ENCODE measurements around the gene NKX1-2.

Gene NKX1-2

DNA sequence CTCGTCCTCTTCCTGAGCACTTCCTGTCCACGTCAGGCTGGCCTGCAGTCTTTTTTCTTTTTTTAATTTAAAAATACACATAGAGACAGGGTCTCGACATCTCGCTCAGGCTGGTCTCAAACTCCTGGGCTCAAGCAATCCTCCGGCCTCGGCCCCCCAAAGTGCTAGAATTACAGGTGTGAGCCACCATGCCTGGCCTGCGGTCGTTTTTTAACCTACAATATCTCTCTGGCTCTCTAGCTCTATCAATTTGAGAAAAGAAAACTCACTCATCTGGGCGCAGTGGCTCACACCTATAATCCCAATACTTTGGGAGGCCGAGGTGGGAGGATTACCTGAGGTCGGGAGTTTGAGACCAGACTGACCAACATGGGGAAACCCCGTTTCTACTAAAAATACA is 27.1 kb downstream of the NKX1-2 start:
- Histone ChIP-seq H3K27ac (no peak overlapping the region), H3K4me3 (no peak overlapping the region)

DNA sequence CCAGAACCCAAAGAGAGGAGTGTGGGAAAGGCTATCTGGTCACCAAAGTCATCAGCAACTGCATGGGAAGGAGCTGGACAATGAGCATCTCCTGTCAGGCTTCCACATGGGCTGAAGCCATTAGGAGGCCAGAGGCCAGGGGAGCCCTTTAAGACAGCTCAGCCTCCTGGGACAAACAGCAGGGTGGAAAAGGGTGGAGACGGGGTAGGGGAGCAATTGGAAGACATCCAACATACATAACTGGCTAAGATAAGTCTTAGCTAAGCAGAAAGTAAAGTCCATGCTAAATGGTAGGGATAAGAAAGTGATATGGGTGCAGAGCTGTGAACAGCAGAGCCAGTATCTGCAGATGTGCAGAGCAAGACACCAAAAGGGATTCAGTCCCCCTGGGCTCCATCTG is 29.6 kb downstream of the NKX1-2 start:
- Histone ChIP-seq H3K27ac (no peak overlapping the region), H3K4me3 (no peak overlapping the region)

DNA sequence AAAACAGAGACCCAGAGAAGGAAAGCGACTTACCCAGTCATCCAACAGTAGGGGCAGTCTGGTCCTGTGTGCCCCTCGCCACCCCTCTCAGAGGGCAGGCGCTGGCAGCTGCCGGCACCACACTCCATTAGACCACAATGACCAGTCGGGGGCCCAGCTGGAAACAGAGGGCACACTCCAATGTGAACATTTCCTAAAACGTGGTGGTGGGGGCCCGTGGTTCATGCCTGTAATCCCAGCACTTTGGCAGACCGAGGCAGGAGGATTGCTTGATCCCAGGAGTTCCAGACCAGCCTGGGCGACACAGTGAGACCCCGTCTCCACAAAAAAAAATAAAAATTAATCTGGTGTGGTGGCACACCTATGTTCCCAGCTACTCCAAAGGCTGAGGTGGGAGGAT is 30.2 kb downstream of the NKX1-2 start:
- Histone ChIP-seq H3K4me3 (peak overlapping the region in 2 of 7 experiments; percentile 96 to 99), H3K27ac (no peak overlapping the region)

DNA sequence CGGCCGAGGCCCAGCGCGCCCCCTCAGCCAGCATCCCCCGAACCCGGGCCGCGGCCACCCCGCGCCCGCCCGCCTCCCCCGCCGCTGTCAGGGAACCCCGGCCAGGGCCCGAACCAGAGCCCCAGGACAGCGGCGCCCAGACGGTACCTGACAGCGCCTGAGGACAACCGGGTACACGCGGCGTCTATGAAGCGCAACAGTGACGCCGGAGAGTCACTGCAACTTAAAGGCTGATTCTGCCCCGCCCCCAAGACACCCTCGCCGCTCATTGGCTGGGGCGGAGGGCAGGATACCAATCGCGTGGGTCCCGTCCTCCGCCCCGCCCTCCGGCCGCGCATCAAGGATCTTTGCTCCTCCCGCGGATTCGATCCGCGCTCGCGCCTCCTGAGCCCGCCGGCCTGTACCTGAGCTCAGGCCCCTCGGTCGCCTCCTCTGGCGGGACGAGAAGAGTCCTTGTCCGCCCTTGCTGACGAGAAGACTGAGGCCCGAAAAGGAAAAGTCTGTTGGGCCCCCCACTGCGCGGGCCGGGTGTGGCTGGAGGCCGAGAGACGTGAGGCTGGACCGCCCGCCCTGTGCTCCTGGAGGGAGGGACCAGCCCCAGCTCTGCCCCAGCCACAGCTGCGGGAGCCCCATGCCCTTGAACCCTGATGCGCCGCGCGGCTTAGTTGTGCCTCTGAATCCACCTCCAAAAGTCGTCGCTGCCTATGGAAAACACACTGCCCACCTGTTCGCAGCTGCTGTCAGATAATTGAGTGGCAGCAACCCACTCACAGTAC is 30.9 kb downstream of the NKX1-2 start, which contains the start of gene OAT:
Gene OAT, minus strand, starts transcription at position 198 of the 776 bp plus-strand sequence. CDS start 6,752 bp downstream, outside the sequence.
- Histone ChIP-seq H3K4me3 (peak within 1 kb of the TSS; percentile 67 to 99 (median 96)), H3K27ac (peak within 1 kb of the TSS; percentile 40 to 97 (median 88))

DNA sequence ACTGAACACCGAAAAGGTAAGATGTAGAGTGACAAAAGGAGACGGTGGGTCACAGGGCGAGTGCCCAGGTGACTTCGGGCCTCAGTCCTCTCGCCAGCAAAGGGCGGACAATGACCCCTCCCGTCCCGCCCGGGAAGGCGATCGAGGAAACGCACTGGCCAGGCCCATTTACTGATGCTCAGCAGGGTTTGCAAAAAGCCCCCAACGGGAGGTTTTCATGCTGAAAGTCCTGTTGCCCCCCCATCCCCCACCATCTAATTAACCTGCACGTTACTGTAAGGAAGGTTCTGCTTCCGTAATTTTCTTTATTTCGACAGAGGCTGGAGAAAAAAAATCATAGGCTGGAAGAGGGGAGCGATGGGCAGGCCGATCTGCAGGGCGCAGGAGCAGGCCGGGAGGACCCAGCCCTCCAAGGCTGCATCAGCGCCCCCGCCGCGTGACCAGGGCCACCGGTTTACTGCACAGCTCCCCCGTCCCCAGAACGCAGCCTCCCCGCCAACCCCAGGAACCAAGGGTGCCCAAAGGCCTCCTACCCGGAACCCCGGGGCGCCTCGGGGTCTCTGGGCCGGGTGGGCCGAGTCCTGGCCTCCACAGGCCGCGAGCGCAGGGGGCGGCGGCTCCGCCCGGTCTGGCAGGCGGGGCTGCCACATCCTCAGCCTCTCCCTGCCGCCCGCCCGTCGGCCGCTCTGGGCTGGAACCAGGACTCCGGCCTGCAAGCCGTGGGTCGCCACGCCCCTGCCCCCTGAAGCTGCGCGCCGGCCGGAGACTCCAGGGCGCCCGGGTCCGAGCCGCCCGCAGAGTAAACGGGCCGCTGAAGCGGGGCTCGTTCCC is 31.7 kb downstream of the NKX1-2 start:
- Histone ChIP-seq H3K4me3 (peak overlapping the region; percentile 67 to 99 (median 96)), H3K27ac (peak overlapping the region; percentile 40 to 97 (median 88))

DNA sequence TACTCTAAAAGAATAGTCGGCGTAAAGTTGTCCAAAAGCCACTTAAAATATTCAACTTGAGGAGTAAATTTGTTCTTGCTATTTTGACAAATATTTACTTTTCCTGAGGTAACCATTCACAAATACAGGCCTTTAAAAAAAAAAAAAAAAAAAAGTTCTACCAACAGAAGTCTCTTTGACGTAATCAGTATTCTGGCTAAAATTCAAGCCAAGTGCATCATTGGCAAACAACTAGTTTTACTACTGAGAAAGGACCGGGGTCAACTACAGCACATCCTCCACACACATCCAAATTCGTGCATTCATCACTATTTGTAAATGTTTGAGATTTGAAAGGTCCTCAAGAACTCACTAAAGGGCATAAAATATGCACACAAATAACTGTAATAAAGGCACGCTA is 33.1 kb downstream of the NKX1-2 start:
- Histone ChIP-seq H3K4me3 (no peak overlapping the region), H3K27ac (no peak overlapping the region)

DNA sequence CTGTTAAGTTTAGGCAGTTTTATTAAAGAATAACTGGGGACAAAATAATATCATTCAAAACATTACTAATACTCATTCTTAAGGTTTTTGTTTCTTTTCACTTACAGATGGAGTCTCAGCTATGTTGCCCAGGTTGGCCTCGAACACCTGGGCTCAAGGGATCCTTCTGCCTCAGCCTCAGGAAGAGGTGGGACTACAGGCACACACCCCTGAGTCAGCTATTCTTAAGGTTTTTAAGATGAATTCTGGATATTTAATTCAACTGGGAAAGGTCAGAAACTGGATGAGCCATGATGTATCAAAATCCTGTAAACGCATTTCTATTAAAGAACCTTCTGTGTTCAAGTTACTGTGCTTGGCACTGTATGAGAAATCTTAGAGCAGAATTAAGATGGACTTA is 34.6 kb downstream of the NKX1-2 start:
- H3K4me3 ChIP-seq: no peak overlapping the region
- H3K27ac ChIP-seq: peak overlapping the region in 1 of 21 experiments; percentile 20

DNA sequence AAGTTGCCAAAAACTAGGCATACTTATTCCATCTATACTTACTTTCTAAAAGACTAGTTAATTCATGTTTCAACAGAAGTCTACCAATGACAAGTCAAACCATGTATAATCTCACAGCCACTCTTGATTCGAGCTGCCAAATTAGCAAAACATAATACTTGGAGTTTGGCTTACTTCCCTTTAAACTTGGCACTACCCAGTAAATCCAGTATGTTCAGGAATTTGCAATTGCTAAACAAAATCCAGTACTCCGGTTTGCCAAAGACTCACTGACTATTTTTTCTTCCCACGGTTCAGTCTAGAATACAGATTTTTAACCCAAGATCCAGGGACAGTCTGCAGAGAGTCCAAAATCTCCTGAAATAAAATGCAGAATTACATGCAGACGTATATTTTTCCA is 35.8 kb downstream of the NKX1-2 start:
- no peak overlapping the region for H3K4me3 ChIP-seq
- no peak overlapping the region for H3K27ac ChIP-seq

DNA sequence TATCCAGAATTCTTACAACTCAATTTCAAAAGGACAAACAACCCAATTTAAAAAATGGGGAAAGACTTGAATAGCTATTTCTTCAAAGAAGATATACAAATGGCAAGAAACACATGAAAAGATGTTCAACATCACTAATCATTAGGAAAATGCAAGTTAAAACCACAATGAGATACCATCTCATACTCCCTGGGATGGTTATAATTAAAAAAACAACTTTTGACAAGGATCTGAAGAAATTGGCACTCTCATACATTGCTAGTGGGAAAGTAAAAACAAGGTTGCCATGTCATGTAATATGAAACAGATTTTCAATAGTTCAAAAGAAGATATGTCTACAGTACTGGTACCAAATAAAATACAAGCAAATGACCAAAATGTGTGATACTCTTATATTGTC is 40.1 kb downstream of the NKX1-2 start:
- no peak overlapping the region for H3K27ac ChIP-seq

DNA sequence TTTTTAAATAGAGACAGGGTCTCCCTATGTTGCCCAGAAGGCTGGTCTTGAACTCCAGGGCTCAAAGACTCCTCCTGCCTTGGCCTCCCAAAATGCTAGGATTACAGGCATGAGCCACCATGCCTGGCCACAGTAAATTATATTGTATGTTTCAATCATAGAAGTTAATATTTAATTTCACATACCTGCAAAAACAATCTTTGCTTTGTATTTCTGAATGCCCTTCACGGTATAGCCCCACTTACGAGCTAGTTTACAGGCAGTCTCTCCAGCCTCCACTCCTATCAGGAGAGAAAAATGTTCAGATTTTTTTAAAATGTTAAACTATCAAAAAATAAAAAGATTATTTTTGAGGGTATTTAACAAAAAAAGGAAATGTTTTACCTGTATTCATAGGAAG is 41.5 kb downstream of the NKX1-2 start:
- no peak overlapping the region for H3K4me3 ChIP-seq
- H3K27ac ChIP-seq: no peak overlapping the region

More for the DNA sequence above, 40.1 kb downstream of the NKX1-2 start:
- H3K4me3 ChIP-seq: no peak overlapping the region

DNA sequence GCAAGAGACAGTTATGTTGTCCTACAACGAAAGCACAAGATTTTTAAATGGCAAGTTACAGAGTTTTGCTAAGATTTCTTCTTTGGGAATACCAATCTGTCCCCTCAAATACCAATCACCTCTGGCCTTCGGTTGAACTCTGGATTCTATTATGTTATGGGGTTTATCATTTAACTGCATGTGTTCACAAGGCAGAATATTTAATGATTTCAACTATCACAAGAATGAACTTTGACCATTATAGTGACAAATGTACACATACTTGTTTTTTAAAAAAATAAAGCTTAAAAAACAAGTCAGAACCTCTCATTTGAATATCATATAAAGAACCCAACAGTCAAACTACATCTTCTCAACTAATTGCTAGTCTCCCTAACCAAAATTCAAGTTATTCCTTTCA is 42.4 kb downstream of the NKX1-2 start:
- no peak overlapping the region for H3K27ac ChIP-seq
- H3K4me3 ChIP-seq: no peak overlapping the region

DNA sequence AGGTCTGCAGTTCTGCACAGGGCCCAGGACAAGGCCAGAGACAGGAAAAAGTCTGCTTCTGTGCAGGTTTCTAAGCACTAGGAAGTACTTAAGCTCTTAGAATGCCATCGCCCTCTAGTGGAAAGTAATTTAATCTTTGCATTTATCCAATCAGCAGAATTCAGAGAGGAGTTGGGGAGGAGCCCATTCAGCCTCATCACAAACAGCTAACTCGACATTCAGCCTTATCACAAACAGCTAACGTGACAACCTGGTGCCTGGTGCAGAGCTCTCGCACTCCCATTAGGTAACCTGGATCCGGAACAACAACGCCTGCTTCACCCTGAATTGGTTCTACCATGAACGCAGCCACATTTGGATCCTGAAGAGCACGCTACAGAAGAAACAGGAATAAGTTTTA is 46.3 kb downstream of the NKX1-2 start:
- Histone ChIP-seq H3K27ac (peak overlapping the region in 2 of 21 experiments; percentile 11 to 51), H3K4me3 (no peak overlapping the region)

DNA sequence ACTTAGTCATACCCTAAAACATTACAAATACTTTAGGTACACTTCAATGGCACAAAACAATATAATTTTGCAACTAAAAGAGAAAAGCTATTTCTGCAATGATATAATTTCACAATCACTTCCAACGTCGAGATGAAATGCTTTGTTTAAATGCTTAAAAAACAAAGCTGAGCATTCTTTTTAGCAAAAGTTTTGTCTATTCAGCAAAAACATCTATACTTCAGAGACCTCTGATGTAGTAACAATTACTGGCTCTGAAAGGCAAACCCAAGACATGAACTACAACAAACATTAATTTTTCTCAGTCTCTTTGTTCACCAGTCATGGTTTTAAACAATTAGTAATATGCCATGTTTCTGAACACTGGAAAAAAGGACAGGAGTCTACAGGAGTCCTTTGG is 47.6 kb downstream of the NKX1-2 start:
- no peak overlapping the region for H3K27ac ChIP-seq
- H3K4me3 ChIP-seq: no peak overlapping the region

DNA sequence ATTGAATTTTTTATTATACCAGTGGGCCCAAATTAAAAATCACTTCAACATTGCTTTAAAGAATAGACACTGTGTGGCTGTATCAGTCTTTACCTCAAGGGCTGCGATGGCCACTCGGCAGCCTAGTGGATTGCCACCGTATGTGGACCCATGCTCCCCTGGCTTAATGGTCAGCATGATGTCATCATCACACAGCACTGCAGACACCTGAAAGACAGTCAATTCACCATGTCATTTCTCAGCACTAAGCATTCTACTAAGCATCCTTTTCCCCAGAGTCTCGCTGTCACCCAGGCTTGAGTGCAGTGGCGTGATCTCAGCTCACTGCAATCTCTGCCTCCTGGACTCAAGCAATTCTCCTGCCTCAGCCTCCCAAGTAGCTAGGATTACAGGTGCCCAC is 48.2 kb downstream of the NKX1-2 start:
- Histone ChIP-seq H3K4me3 (no peak overlapping the region), H3K27ac (no peak overlapping the region)

Data from skin epidermis (tissue), 12 donors.